Measurements from ENCODE around the gene HTRA3. TPM values are rescaled to one million over a fixed set of nuclear protein-coding genes. Genes with fewer than 3 reads are reported as not detected.

HTRA3 gene
- total RNA-seq, 1 donor from 2014 or later, result 35.2 TPM

DNA sequence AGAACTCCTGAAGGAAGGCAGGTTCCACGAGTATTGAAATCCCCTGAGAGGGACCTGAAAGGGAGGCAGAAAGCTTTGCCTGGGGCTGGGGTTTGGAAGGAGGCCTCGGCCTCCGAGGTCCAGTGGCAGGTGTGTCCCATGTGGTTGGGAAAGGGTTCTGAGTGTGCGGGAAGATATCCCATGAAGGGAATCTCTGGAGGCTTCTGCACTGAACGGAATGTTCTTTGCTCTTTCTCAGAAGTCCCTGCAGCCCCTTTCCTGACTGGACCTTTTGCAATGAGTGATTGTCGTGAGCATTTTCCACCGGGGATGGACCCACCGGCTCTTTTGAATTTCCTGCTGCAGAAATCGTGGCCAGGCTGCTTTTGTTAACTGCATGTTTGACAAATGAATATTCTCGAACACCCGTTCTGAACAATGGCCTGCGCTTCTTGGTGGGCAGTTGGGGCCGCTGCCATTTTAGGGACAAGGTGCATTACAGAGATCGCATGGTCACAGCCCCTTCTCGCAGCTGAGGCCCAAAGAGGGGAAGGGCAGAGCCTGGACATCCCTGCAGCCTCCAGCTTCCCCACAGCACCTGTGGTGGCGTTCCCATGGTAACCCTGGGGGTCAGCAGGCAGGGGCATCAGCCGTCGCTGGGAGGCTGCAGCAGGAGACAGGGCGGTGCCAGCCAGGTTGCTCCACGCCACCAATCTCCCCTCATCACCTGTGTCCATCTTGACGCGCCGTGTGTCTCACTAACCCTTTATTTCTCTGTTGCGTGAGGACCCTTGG, 18.3 kb upstream of the HTRA3 start:
- FAIRE-seq, result no peak

DNA sequence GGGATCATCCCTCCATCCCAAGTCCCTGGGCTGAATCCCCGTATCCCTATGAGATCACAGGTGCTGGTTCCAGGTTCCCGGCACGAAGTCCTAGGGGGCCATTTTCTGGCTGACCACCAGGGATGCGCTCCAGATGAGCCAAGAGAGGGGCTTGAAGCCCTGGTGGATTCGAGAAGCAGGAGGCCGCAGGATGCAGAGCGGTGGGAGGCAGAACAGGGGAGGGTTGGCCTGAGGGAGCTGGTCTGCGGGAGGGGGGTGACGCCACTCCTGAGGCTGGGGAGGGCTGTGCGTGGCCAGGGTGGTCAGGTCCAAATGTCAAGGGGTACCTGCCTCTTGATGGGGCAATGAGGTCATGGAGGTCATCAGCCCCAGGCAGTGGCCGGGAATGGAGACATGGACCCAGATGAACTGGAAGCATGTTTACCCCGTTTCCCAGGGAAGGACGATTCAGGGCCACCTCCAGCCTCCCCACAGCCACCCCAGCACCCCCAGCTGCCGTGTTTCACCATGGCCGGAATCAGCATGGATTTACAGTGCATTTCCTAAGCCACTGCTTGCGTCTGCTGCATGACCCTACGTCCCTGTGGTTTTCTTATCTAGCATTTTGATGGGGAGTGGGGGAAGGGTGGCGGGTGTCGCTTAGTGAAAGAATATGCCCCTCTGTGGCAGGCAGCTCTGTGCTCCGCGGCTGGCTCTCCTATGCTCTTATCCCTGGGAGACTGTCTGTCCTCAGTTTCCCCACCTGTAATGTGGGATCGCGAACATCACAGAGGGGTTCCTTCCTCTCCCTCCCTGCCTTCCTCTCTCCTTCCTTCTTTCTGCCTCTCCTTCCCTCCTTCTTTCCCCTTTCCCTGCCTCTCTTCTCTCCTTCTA, 17.0 kb upstream of the HTRA3 start:
- TF ChIP-seq, protein P1, sequence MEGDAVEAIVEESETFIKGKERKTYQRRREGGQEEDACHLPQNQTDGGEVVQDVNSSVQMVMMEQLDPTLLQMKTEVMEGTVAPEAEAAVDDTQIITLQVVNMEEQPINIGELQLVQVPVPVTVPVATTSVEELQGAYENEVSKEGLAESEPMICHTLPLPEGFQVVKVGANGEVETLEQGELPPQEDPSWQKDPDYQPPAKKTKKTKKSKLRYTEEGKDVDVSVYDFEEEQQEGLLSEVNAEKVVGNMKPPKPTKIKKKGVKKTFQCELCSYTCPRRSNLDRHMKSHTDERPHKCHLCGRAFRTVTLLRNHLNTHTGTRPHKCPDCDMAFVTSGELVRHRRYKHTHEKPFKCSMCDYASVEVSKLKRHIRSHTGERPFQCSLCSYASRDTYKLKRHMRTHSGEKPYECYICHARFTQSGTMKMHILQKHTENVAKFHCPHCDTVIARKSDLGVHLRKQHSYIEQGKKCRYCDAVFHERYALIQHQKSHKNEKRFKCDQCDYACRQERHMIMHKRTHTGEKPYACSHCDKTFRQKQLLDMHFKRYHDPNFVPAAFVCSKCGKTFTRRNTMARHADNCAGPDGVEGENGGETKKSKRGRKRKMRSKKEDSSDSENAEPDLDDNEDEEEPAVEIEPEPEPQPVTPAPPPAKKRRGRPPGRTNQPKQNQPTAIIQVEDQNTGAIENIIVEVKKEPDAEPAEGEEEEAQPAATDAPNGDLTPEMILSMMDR (IDR thresholded peaks at IDR 0.05; ENCODE audit: insufficient read depth, low read depth, low read length), result no peak
- TF ChIP-seq EZH2 (IDR thresholded peaks at IDR 0.05; ENCODE audit: insufficient read depth, low read length), result no peak
- no peak overlapping the region for H3K9ac ChIP-seq (ENCODE audit: low read length)
- no peaks in the 10 kb centered on the region for H3K9me3 ChIP-seq (ENCODE audit: insufficient read depth, low read depth, low read length)
- Mint-ChIP-seq H3K27ac (ENCODE audit: unreplicated experiment) (peak overlapping the region; percentile 53), H3K27me3 (ENCODE audit: low read depth, unreplicated experiment) (peaks cover 42% of the 10 kb centered on the region), H3K4me1 (ENCODE audit: low read depth, unreplicated experiment) (peaks cover 4% of the 10 kb centered on the region), H3K36me3 (ENCODE audit: low read depth, unreplicated experiment) (no peaks in the 10 kb centered on the region), H3K9me3 (ENCODE audit: unreplicated experiment) (peaks cover 3% of the 10 kb centered on the region), H3K4me3 (ENCODE audit: unreplicated experiment) (no peak overlapping the region)
- H3K36me3 ChIP-seq (ENCODE audit: insufficient read depth, low read length), result no peaks in the 10 kb centered on the region
- DNase-seq (ENCODE audit: low read depth), result peak; percentile 64
- H4K20me1 ChIP-seq (ENCODE audit: insufficient read depth, low read length), result no peaks in the 10 kb centered on the region
- H3K79me2 ChIP-seq (ENCODE audit: insufficient read depth, low read length), result no peaks in the 10 kb centered on the region
- H3K27me3 ChIP-seq (ENCODE audit: insufficient read depth, low read length), result peaks cover 7% of the 10 kb centered on the region
- no peak overlapping the region for H3K4me2 ChIP-seq (ENCODE audit: low read length)
- H3K27ac ChIP-seq (ENCODE audit: low read depth, low read length), result no peak overlapping the region
- H3K4me3 ChIP-seq (ENCODE audit: insufficient read depth, low read depth, low read length), result no peak overlapping the region
- no peak for FAIRE-seq
- H2AFZ ChIP-seq (ENCODE audit: low read depth, low read length), result no peak overlapping the region
- no peaks in the 10 kb centered on the region for H3K4me1 ChIP-seq (ENCODE audit: insufficient read depth, low read length)

More for the DNA sequence above, 18.3 kb upstream of the HTRA3 start:
- no peak overlapping the region for H3K4me3 Mint-ChIP-seq (ENCODE audit: unreplicated experiment)
- Histone ChIP-seq H3K9me3 (ENCODE audit: insufficient read depth, low read depth, low read length) (no peaks in the 10 kb centered on the region), H3K4me3 (ENCODE audit: insufficient read depth, low read depth, low read length) (no peak overlapping the region), H2AFZ (ENCODE audit: low read depth, low read length) (no peak overlapping the region), H3K27ac (ENCODE audit: low read depth, low read length) (no peak overlapping the region), H3K4me1 (ENCODE audit: insufficient read depth, low read length) (no peaks in the 10 kb centered on the region), H3K36me3 (ENCODE audit: insufficient read depth, low read length) (no peaks in the 10 kb centered on the region), H3K9ac (ENCODE audit: low read length) (no peak overlapping the region), H3K27me3 (ENCODE audit: insufficient read depth, low read length) (peaks cover 7% of the 10 kb centered on the region), H4K20me1 (ENCODE audit: insufficient read depth, low read length) (no peaks in the 10 kb centered on the region), H3K79me2 (ENCODE audit: insufficient read depth, low read length) (no peaks in the 10 kb centered on the region), H3K4me2 (ENCODE audit: low read length) (no peak overlapping the region)
- no peak for DNase-seq (ENCODE audit: low read depth)
- H3K4me1 Mint-ChIP-seq (ENCODE audit: low read depth, unreplicated experiment), result peaks cover 4% of the 10 kb centered on the region
- H3K27ac Mint-ChIP-seq (ENCODE audit: unreplicated experiment), result no peak overlapping the region
- no peaks in the 10 kb centered on the region for H3K36me3 Mint-ChIP-seq (ENCODE audit: low read depth, unreplicated experiment)
- TF ChIP-seq EZH2 (IDR thresholded peaks at IDR 0.05; ENCODE audit: insufficient read depth, low read length), result no peak
- TF ChIP-seq, protein P1 (IDR thresholded peaks at IDR 0.05; ENCODE audit: insufficient read depth, low read depth, low read length), result no peak
- no peaks in the 10 kb centered on the region for H3K9me3 Mint-ChIP-seq (ENCODE audit: unreplicated experiment)
- H3K27me3 Mint-ChIP-seq (ENCODE audit: low read depth, unreplicated experiment), result peaks cover 42% of the 10 kb centered on the region

Measured in astrocyte (in vitro differentiated cells and primary cell).